AG08396 (cell line): ENCODE data around the gene FBN2.
A peak's percentile ranks its signal among the peaks of the same experiment; 100 is the strongest.
"Not testable (repeated sequence)": the region's sequence is repeated elsewhere in the genome, so short reads cannot be mapped to it uniquely, and the experiment has no call there.

Experiments
- DNase-seq: peaks from one replicate; pipeline ENCODE4 v3.0.0; 2012; ENCODE audit warnings: low spot score, mixed read lengths

The FBN2 gene

GRCh38 chr5:128478386-128479368, 59.4 kb downstream of the FBN2 start:
- no peak for DNase-seq

- no peak for DNase-seq
Measured at GRCh38 chr5:128477944-128478343, 60.1 kb downstream of the FBN2 start.

DNA sequence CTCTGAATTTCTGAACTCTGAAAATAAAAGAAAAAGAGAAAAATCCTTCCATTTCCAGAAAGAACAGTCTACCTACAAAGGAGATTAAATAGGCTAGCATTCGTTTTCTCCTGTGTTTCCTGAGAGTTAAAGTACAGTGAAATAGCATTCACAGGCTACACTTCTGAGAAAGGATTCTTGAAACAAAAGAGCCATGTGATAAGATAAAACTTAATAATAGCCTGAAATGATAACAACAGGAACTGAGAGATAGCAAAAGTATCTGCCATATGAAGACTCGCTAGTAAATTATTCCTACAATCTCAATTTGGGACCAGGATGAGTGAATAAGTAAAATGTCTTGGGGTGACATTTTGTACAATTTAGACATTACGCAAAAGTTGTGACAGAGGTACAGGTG, 62.4 kb downstream of the FBN2 start:
- no peak for DNase-seq

GRCh38 chr5:128472919-128473318, 65.1 kb downstream of the FBN2 start:
- no peak for DNase-seq

GRCh38 chr5:128472036-128472435, 66.0 kb downstream of the FBN2 start:
- no peak for DNase-seq

- DNase-seq: no peak
Measured at GRCh38 chr5:128470663-128471062, 67.4 kb downstream of the FBN2 start.

DNA sequence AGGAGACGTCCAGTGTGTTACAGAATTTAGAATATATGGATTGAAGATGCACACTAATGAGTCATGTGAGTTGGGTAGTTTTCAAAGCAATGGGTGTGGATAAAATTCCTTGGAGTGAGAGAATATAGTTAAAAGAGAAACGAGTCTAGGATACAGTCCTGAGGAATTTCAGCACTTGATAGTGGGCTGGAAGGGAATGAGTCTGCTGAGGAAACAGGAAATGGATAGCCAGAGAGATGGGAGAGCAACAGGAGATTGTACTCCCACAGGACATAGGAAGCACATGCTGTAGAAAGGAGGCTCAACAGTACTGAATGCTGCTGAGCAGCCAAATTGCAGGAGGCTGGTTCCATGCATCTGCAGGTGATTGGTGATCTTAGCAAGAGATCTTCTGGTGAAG, 68.1 kb downstream of the FBN2 start:
- DNase-seq: no peak

GRCh38 chr5:128466980-128467379, 71.1 kb downstream of the FBN2 start:
- no peak for DNase-seq

GRCh38 chr5:128466554-128466953, 71.5 kb downstream of the FBN2 start:
- DNase-seq: no peak

GRCh38 chr5:128464596-128464995, 73.4 kb downstream of the FBN2 start:
- DNase-seq: no peak

GRCh38 chr5:128462330-128462729, 75.7 kb downstream of the FBN2 start:
- DNase-seq: no peak

DNA sequence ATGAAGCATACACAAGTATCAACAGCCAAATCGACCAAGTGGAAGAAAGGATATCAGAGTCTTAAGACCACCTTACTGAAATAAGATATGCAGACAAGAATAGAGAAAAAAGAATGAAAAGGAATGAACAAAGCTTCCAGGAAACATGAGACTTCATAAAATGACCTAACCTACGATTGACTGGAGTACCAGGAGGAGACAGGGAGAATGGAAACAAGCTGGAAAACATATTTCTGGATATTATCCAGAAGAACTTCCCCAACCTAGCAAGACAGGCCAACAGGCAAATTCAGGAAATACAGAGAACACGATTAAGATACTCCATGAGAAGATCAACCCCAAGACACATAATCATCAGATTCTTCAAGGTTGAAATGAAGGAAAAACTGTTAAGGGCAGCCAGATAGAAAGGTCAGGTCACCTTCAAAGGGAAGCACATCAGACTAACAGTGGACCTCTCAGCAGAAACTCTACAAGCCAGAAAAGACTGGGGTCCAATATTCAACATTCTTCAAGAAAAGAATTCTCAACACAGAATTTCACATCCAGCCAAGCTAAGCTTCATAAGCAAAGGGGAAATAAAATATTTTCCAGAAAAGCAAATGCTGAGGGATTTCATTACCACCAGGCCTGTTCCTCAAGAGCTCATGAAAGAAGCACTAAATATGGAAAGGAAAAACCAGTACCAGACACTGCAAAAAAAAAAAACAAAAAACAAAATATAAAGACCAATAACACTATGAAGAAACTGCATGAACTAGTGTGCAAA, 80.7 kb downstream of the FBN2 start:
- DNase-seq: not testable (repeated sequence)

DNA sequence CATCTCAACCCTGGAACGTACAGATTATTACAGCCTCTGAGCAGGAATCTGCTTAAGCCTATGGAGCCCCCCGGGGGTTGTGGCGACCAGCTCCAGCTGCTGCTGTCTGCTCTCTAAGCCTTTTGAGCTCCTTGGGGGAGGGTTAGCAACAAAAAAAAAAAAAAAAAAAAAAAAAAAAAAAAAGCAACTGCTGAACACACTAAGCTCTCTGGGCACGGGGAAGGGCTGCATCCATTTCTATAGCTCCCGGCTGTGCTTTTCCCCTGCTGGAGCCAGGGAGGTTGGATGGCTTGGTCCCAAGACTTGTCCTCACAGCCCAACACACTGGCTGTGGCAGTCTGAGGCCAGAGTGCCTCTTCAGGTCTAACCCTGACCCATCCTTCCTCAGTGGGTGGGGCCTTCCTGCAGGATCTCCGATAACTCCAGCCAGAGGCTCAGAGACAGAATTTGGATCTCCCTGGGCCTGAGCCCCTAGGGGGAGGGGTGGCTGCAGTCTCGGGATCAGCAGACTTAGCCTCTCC, 82.1 kb downstream of the FBN2 start:
- DNase-seq: no peak

- DNase-seq: no peak
Measured at GRCh38 chr5:128453121-128453520, 84.9 kb downstream of the FBN2 start.

GRCh38 chr5:128447224-128447623, 90.8 kb downstream of the FBN2 start:
- DNase-seq: not testable (repeated sequence)

- no peak for DNase-seq
Measured at GRCh38 chr5:128441941-128442350, 96.1 kb downstream of the FBN2 start.

- DNase-seq: no peak
Measured at GRCh38 chr5:128441165-128441564, 96.9 kb downstream of the FBN2 start.

DNA sequence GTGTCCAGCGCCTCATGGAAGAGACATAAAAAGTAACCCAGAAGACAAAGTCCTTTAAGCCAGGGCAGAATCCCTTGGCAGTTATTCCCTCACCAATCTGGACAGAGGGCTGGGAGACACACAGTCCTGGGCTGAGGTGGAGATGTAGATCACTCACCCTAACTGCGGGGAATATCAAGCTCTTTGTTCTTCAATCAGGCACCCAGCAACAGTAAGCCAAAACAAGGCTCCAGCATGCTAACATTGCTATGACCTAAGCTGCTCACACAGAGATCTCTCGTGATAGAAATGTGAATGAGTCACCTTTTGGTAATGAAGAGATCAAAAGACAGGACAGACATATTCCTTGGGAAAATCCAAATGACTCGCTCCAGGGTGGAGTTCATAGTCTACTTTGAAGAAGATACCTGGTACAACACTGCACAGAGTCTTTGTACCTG, 101.3 kb downstream of the FBN2 start:
- peak; percentile 11 for DNase-seq

- no peak for DNase-seq
Measured at GRCh38 chr5:128435861-128436260, 102.2 kb downstream of the FBN2 start.

GRCh38 chr5:128434993-128435392, 103.1 kb downstream of the FBN2 start:
- no peak for DNase-seq

DNA sequence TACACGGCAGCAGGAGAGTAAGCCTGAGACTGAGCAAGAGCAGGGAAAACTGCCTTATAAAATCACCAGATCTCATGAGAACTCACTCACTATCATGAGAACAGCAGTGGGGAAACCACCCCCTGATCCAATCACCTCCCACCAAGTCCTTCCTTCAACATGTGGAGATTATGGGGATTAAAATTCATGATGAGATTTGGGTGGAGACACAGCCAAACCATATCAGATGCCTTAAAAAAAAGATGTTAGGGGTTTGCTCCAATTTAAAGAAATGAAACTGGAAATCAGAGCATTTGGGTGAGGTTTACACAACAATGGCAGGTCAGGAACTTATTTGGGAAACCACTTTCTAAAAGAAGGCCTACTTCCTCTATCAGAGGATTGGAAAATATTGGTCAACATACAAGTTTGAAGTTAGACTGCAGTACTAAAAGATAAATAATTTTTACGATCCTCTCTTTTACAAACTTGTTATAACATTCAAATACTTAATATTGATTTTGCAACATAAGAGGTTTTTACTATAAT, 105.1 kb downstream of the FBN2 start:
- DNase-seq: no peak

DNA sequence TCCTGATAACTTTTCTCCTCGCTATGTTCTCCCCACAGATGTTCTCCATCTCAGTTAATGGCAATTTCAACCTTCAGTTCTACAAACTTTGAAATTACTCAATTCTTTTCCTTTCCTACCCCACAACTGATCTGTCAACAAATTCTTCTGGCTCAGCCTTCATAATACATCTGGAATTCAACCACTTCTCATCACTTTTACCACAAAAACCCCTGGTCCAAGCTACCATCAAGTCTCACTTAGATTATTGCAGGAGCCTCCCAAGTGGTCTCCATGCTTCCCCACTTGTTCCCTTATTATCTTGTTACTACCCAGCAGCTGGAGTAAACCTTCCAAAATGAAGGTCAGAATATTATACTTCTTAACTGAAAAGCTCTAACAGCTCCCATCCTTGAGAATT, 110.1 kb downstream of the FBN2 start:
- no peak for DNase-seq
